ENCODE results near the gene CKM.
A peak's percentile ranks its signal among the peaks of the same experiment; 100 is the strongest.

Gene CKM

DNA sequence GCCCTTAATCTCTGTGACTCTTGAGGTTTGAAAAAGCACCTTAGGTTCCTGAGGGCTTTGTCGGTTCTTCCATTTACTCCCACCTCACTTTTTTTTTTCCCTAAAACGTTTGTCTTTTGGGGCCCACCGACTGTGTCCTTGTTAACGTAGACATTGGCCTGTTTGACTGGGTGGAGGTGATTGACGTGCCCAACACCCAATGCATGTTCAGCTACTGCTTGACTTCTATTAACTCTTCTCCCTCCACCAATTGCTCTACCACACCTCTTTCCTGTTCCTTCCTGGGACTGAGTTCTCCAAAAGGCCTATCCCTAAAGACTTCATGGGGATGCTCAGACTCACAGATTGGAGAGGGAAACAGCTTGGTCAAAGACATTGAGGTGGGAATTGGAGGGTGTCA, 17.3 kb downstream of the CKM start:
- 31% methylated on average over 5 of the region's 5 CpGs for WGBS
- no peak overlapping the region for H3K4me2 ChIP-seq (ENCODE audit: low read length, poor library complexity, severe bottlenecking)
- H3K18ac ChIP-seq (ENCODE audit: low read depth in 1 of 2, low read length in 2 of 2): no peak overlapping the region
- H3K23ac ChIP-seq (ENCODE audit: low read length in 2 of 2): no peak overlapping the region
- peaks cover 17 to 23% of the 10 kb centered on the region in 2 experiments for H3K36me3 ChIP-seq (ENCODE audit: control insufficient read depth in 1 of 2, insufficient read depth in 2 of 2, low read depth in 1 of 2, low read length in 2 of 2)
- H3K4ac ChIP-seq (ENCODE audit: low read depth in 1 of 2, low read length in 2 of 2): no peak overlapping the region
- H2BK120ac ChIP-seq (ENCODE audit: low read depth, low read length): no peak overlapping the region
- H3K9ac ChIP-seq (ENCODE audit: low read length): no peak overlapping the region
- no peak overlapping the region for H2BK15ac ChIP-seq (ENCODE audit: low read depth, poor library complexity, severe bottlenecking)
- H2AK5ac ChIP-seq (ENCODE audit: low read length, severe bottlenecking): no peak overlapping the region
- H3K4me3 ChIP-seq (ENCODE audit: insufficient read depth in 1 of 2, low read depth in 1 of 2, low read length in 2 of 2): no peak overlapping the region
- H2AFZ ChIP-seq (ENCODE audit: low read depth, low read length): no peak overlapping the region
- no peak overlapping the region for H3K27ac ChIP-seq (ENCODE audit: low read length, poor library complexity, severe bottlenecking)
- peak; percentile 30 for DNase-seq
- H4K91ac ChIP-seq (ENCODE audit: low read length): no peak overlapping the region
- no peaks in the 10 kb centered on the region for H3K79me1 ChIP-seq (replicated peaks; ENCODE audit: low read length, poor library complexity, severe bottlenecking)
- no peak overlapping the region for H3K14ac ChIP-seq (ENCODE audit: low read length in 2 of 2)
- H3K27me3 ChIP-seq (ENCODE audit: control insufficient read depth in 1 of 2, insufficient read depth in 1 of 2, low read length in 2 of 2): no peaks in the 10 kb centered on the region
- H4K8ac ChIP-seq (ENCODE audit: low read length): no peak overlapping the region
- H3K9me3 ChIP-seq (ENCODE audit: control insufficient read depth, low read length): peaks cover 5% of the 10 kb centered on the region
- H2BK5ac ChIP-seq (ENCODE audit: low read depth, low read length, poor library complexity, severe bottlenecking): no peak overlapping the region
- H3K4me1 ChIP-seq (ENCODE audit: control insufficient read depth, insufficient read depth, low read depth, low read length): no peaks in the 10 kb centered on the region
- no peak overlapping the region for H2BK12ac ChIP-seq (ENCODE audit: low read length in 2 of 2)

DNA sequence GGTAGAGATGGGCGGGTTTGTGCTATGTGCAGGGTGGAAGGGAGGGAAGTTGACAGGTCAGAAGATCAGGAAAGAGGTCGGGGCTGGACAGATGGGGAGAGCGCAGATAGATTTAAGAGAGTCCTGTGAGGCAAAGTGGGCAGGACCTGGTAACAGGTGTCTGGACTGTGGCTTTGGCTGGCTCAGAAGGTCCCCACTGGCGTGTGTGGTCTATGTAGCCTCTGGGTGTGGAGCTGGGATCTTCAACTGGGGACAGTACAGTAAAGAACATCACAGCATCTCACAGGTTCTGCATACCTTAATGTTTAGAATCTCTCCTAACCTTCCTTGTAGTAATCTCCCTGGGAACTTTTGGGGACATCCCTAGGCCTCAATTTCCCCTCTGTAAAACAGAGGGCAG, 17.7 kb downstream of the CKM start:
- H2BK5ac ChIP-seq (ENCODE audit: low read depth, low read length, poor library complexity, severe bottlenecking): no peak overlapping the region
- no peaks in the 10 kb centered on the region for H3K79me1 ChIP-seq (replicated peaks; ENCODE audit: low read length, poor library complexity, severe bottlenecking)
- 66% methylated on average over 4 of the region's 4 CpGs for WGBS
- no peak overlapping the region for H2BK12ac ChIP-seq (ENCODE audit: low read length in 2 of 2)
- H3K36me3 ChIP-seq (ENCODE audit: control insufficient read depth in 1 of 2, insufficient read depth in 2 of 2, low read depth in 1 of 2, low read length in 2 of 2): peaks cover 20 to 26% of the 10 kb centered on the region in 2 experiments
- H3K27me3 ChIP-seq (ENCODE audit: control insufficient read depth in 1 of 2, insufficient read depth in 1 of 2, low read length in 2 of 2): no peaks in the 10 kb centered on the region
- H3K4ac ChIP-seq (ENCODE audit: low read depth in 1 of 2, low read length in 2 of 2): no peak overlapping the region
- H2AK5ac ChIP-seq (ENCODE audit: low read length, severe bottlenecking): no peak overlapping the region
- H2BK15ac ChIP-seq (ENCODE audit: low read depth, poor library complexity, severe bottlenecking): no peak overlapping the region
- no peaks in the 10 kb centered on the region for H3K4me1 ChIP-seq (ENCODE audit: control insufficient read depth, insufficient read depth, low read depth, low read length)
- H4K8ac ChIP-seq (ENCODE audit: low read length): no peak overlapping the region
- H2AFZ ChIP-seq (ENCODE audit: low read depth, low read length): no peak overlapping the region
- no peak overlapping the region for H4K91ac ChIP-seq (ENCODE audit: low read length)
- H3K4me3 ChIP-seq (ENCODE audit: insufficient read depth in 1 of 2, low read depth in 1 of 2, low read length in 2 of 2): no peak overlapping the region
- DNase-seq: no peak
- no peak overlapping the region for H3K18ac ChIP-seq (ENCODE audit: low read depth in 1 of 2, low read length in 2 of 2)
- H3K27ac ChIP-seq (ENCODE audit: low read length, poor library complexity, severe bottlenecking): no peak overlapping the region
- no peak overlapping the region for H3K14ac ChIP-seq (ENCODE audit: low read length in 2 of 2)
- no peak overlapping the region for H2BK120ac ChIP-seq (ENCODE audit: low read depth, low read length)
- H3K23ac ChIP-seq (ENCODE audit: low read length in 2 of 2): no peak overlapping the region
- no peak overlapping the region for H3K9ac ChIP-seq (ENCODE audit: low read length)
- H3K4me2 ChIP-seq (ENCODE audit: low read length, poor library complexity, severe bottlenecking): no peak overlapping the region
- peaks cover 5% of the 10 kb centered on the region for H3K9me3 ChIP-seq (ENCODE audit: control insufficient read depth, low read length)

DNA sequence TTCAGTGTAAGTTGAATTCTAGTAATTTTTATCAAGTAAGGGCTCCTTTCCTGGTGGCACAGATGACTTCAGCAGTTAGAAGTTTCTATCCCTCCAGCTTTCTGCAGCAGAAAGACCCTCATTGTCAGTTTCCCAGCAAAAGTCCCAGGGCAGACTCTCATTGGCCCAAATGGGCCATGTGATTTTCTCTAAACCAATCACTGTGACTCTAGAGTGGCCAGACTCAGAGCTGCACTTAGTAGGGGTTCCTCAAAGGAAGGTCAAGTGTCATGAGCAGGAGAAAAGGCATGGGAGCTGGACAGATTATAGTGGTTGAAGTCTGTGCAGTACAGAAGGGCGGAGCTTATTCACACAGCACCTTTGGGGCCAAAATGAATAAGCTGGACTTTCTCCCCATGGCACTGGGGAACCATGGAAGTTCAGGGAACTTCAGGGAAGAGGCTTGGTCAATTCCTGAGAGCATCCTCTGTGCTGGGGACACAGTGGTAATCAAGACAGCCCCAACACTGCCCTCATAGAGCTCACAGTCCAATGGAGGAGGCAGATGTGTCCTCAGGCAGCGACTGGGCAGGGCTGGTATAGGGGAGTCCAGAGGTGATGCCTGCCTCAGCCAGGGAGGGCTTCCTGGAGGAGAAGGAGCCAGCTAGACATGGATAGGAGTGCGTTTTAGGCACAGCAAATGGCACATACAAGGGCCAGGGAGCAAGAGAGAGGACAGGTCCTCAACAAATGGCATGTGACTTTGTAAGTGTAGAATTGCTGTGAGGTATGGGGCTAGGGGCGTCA, 18.3 kb downstream of the CKM start:
- H3K4me3 ChIP-seq (ENCODE audit: insufficient read depth in 1 of 2, low read depth in 1 of 2, low read length in 2 of 2): no peak overlapping the region
- H3K4me1 ChIP-seq (ENCODE audit: control insufficient read depth, insufficient read depth, low read depth, low read length): no peaks in the 10 kb centered on the region
- H2BK120ac ChIP-seq (ENCODE audit: low read depth, low read length): no peak overlapping the region
- H2AK5ac ChIP-seq (ENCODE audit: low read length, severe bottlenecking): no peak overlapping the region
- no peak overlapping the region for H3K27ac ChIP-seq (ENCODE audit: low read length, poor library complexity, severe bottlenecking)
- no peaks in the 10 kb centered on the region for H3K79me1 ChIP-seq (replicated peaks; ENCODE audit: low read length, poor library complexity, severe bottlenecking)
- no peak overlapping the region for H2BK5ac ChIP-seq (ENCODE audit: low read depth, low read length, poor library complexity, severe bottlenecking)
- H3K14ac ChIP-seq (ENCODE audit: low read length in 2 of 2): no peak overlapping the region
- no peaks in the 10 kb centered on the region for H3K27me3 ChIP-seq (ENCODE audit: control insufficient read depth in 1 of 2, insufficient read depth in 1 of 2, low read length in 2 of 2)
- H2AFZ ChIP-seq (ENCODE audit: low read depth, low read length): no peak overlapping the region
- no peak overlapping the region for H3K4me2 ChIP-seq (ENCODE audit: low read length, poor library complexity, severe bottlenecking)
- no peak overlapping the region for H3K23ac ChIP-seq (ENCODE audit: low read length in 2 of 2)
- no peak overlapping the region for H3K18ac ChIP-seq (ENCODE audit: low read depth in 1 of 2, low read length in 2 of 2)
- H3K9me3 ChIP-seq (ENCODE audit: control insufficient read depth, low read length): peaks cover 5% of the 10 kb centered on the region
- no peak overlapping the region for H2BK15ac ChIP-seq (ENCODE audit: low read depth, poor library complexity, severe bottlenecking)
- 72% methylated on average over 4 of the region's 4 CpGs for whole genome bisulfite sequencing
- H3K36me3 ChIP-seq (ENCODE audit: control insufficient read depth in 1 of 2, insufficient read depth in 2 of 2, low read depth in 1 of 2, low read length in 2 of 2): peaks cover 26 to 32% of the 10 kb centered on the region in 2 experiments
- no peak overlapping the region for H3K4ac ChIP-seq (ENCODE audit: low read depth in 1 of 2, low read length in 2 of 2)
- no peak overlapping the region for H4K91ac ChIP-seq (ENCODE audit: low read length)
- no peak overlapping the region for H2BK12ac ChIP-seq (ENCODE audit: low read length in 2 of 2)
- H4K8ac ChIP-seq (ENCODE audit: low read length): no peak overlapping the region
- DNase-seq: no peak
- H3K9ac ChIP-seq (ENCODE audit: low read length): no peak overlapping the region

- Histone ChIP-seq H2BK15ac (ENCODE audit: low read depth, poor library complexity, severe bottlenecking) (no peak overlapping the region), H3K4me2 (ENCODE audit: low read length, poor library complexity, severe bottlenecking) (no peak overlapping the region), H3K9ac (ENCODE audit: low read length) (no peak overlapping the region), H3K4ac (ENCODE audit: low read depth in 1 of 2, low read length in 2 of 2) (no peak overlapping the region), H3K9me3 (ENCODE audit: control insufficient read depth, low read length) (peaks cover 5% of the 10 kb centered on the region), H3K27ac (ENCODE audit: low read length, poor library complexity, severe bottlenecking) (no peak overlapping the region), H3K27me3 (ENCODE audit: control insufficient read depth in 1 of 2, insufficient read depth in 1 of 2, low read length in 2 of 2) (no peaks in the 10 kb centered on the region), H3K4me1 (ENCODE audit: control insufficient read depth, insufficient read depth, low read depth, low read length) (no peaks in the 10 kb centered on the region), H2AFZ (ENCODE audit: low read depth, low read length) (no peak overlapping the region), H2AK5ac (ENCODE audit: low read length, severe bottlenecking) (no peak overlapping the region), H2BK5ac (ENCODE audit: low read depth, low read length, poor library complexity, severe bottlenecking) (no peak overlapping the region), H4K8ac (ENCODE audit: low read length) (peak overlapping the region; percentile 31), H3K18ac (ENCODE audit: low read depth in 1 of 2, low read length in 2 of 2) (no peak overlapping the region), H2BK12ac (ENCODE audit: low read length in 2 of 2) (no peak overlapping the region), H3K36me3 (ENCODE audit: control insufficient read depth in 1 of 2, insufficient read depth in 2 of 2, low read depth in 1 of 2, low read length in 2 of 2) (peaks cover 31 to 34% of the 10 kb centered on the region in 2 experiments), H2BK120ac (ENCODE audit: low read depth, low read length) (no peak overlapping the region), H3K4me3 (ENCODE audit: insufficient read depth in 1 of 2, low read depth in 1 of 2, low read length in 2 of 2) (no peak overlapping the region), H3K79me1 (replicated peaks; ENCODE audit: low read length, poor library complexity, severe bottlenecking) (no peaks in the 10 kb centered on the region), H3K23ac (ENCODE audit: low read length in 2 of 2) (no peak overlapping the region), H4K91ac (ENCODE audit: low read length) (no peak overlapping the region), H3K14ac (ENCODE audit: low read length in 2 of 2) (no peak overlapping the region)
- WGBS: 96% methylated on average over 9 of the region's 12 CpGs
- no peak for DNase-seq
Observed at GRCh38 chr19:45303269-45304060, 19.2 kb downstream of the CKM start.
